Measurements from ENCODE around the gene LRP5.

Gene LRP5

DNA sequence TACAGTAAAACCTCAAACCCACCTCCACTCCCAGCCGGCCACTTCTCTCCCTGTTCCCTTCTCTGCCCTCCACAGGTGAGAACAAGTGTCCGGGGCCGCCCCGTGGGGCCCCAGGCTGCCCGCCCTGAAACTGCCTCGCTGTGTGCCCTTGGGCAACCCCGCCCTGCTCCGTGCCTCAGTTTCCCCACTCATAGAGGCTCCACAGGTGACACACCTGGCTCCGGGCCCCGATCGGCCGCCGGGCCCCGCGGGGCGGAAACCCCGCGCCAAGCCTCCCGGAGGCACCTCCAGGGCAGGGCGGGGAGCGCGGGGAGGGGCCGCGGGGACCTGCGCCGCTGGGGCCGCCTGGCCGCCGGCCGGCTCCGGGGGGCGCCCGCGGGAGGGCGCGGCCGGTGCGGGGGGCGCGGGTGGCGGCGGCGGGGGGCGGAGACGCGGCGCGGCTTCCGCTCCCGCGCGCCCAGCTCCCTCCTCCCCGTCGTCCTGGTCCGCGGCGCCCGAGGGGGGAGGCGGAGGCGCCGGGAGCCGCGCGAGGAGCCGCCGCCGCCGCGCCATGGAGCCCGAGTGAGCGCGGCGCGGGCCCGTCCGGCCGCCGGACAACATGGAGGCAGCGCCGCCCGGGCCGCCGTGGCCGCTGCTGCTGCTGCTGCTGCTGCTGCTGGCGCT, at the start of gene LRP5:
Gene LRP5 (plus strand): TSS at position 475 of the 663 bp plus-strand sequence. CDS start 124 bp downstream, at position 599.
- no peak for DNase-seq (ENCODE audit: low read depth)

- DNase-seq (ENCODE audit: low read depth): no peak
Observed at GRCh38 chr11:68263444-68264035, 48.9 kb upstream of the LRP5 start.

GRCh38 chr11:68264244-68264643, 48.1 kb upstream of the LRP5 start:
- no peak for DNase-seq (ENCODE audit: low read depth)

- no peak for DNase-seq (ENCODE audit: low read depth)
Observed at GRCh38 chr11:68264741-68265540, 47.5 kb upstream of the LRP5 start.

DNA sequence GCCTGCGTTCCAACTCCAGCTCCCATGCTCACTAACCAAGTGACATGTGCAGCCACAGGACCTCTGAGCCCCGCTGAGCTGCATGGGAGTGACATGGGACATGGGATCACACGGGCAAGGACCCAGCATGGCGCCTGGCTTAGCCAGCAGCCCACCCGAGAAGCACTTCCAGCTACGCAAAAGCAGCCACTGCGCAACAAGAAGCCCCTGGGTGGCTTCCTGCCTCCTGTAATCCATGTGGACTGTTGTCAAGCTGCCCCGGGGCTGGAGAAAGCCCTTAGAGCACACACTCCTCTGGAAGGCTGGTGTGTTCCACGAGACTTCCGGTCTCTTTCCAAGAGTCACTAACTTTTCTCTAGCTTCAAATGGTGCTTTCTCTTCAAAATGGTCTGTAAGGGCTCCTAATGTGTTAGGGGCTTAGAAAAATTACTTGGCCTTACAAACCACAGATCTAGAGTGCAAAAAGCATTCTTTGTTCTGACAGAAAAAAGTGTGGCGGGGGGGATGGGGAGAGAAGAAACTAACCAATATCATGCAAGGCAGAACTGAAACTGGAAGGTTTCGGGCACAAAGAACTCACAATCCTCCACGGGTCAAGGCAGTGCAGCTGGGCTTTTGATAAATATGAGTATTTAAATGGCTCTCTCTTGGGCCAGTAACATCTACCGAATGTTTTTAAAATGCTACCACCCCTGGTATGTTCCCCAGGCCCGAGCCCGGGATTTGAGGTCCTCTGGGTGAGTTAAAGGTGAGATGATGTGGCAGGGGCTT, 46.1 kb upstream of the LRP5 start:
- DNase-seq (ENCODE audit: low read depth): no peak

GRCh38 chr11:68266936-68267880, 45.2 kb upstream of the LRP5 start:
- DNase-seq (ENCODE audit: low read depth): no peak

GRCh38 chr11:68267881-68268240, 44.5 kb upstream of the LRP5 start:
- no peak for DNase-seq (ENCODE audit: low read depth)

DNA sequence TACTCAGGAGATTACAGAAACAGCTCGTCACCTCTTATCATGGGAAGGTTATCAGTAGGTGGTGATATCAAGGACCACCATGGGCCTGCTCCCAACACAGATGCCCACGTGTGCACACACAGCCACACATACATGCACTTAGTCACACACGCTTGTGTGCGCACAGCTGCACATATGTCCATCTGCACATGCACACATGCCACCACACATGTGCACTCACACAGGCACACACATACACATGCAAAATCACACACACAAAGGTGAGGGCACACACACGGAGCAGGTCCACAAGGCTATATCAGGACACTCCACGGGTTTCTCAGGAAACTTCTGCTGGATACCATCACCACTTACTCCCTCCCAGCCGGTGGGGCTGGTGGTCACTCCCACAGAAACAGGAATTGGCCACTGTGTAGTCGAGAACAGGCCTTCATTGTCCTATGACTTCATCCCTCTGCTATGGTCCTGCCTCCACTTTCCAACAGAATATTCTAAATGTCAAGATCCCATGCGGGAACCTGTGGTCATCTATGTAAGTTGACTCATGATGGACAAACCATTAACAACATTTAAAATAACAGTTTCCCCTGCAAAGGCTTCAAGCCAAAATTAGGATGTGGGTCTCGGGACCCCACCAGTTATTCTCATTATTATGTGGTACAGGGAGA, 42.8 kb upstream of the LRP5 start:
- DNase-seq (ENCODE audit: low read depth): no peak

- DNase-seq (ENCODE audit: low read depth): no peak
Observed at GRCh38 chr11:68270196-68271022, 42.0 kb upstream of the LRP5 start.

DNA sequence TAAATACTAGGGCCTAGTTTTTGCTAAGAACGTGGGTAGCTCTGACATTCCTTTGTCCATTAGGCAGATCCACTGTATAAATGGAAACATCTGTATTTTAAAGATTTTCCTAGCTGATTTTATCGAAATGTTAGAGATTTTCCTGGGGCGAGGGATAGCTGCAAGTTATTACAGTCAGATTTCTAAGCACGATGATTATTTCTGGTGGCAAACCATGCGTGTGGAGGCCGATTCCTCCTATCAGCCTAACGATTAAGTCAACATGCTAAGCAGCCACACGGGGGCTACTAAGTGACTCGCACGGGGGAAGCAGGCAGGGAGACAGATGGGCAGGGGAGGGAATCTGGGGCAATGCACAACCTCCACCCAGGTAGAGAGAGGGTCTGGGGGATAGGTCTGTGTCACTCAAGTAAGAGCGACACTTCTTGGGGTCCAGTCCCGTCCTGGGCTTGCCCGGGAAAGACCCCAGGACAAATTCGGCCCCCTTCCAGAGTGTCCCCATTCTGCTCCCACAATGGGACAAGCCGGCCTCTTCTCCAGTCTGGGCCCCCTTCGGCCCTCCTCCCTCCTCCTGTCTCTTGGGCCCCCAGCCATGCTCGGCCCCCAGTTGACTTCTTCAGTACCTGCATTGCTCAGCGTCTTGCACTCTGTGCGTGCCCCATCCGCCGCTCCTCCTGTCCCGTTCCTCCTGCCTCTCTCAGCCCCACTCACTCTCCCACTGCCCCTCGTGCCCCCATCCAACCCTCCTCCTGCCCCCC, 41.2 kb upstream of the LRP5 start:
- peak; percentile 61 for DNase-seq (ENCODE audit: low read depth)

- DNase-seq (ENCODE audit: low read depth): peak; percentile 94
Observed at GRCh38 chr11:68271781-68272608, 40.4 kb upstream of the LRP5 start, which contains the start of gene C11orf24. Gene C11orf24, minus strand, starts transcription at chr11:68271973. Its CDS starts 8,206 bp downstream, at chr11:68263767.

DNA sequence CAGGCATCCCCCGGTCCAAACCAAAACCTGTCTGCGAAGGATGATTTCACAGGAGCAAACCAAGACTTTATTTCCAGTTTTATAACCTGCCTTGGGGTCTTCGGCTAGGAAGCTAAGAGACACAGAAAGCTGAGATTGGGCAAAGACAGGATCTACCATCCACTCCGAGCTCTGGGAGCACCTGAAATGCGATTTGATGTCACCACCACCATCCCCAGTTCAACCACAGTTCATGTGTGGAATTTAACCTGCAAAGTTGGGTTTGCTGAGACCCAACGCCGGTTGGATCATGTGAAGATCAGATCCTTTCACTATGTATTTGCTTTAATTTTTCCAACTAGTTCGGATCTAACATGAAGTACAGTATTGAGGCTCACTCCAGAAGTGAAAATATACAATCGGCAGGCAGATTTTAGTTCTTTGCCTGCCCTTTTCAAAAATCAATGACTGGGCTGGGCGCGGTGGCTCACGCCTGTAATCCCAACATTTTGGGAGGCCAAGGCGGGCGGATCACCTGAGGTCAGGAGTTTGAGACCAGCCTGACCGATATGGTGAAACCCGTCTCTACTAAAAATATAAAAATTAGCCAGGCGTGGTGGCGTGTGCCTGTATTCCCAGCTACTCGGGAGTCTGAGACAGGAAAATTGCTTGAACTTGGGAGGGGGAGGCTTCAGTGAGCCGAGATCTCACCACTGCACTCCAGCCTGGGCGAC, 39.2 kb upstream of the LRP5 start:
- no peak for DNase-seq (ENCODE audit: low read depth)

GRCh38 chr11:68274306-68274705, 38.1 kb upstream of the LRP5 start:
- DNase-seq (ENCODE audit: low read depth): no peak

GRCh38 chr11:68275721-68276507, 36.5 kb upstream of the LRP5 start:
- DNase-seq (ENCODE audit: low read depth): no peak

GRCh38 chr11:68276861-68277260, 35.5 kb upstream of the LRP5 start:
- DNase-seq (ENCODE audit: low read depth): no peak

DNA sequence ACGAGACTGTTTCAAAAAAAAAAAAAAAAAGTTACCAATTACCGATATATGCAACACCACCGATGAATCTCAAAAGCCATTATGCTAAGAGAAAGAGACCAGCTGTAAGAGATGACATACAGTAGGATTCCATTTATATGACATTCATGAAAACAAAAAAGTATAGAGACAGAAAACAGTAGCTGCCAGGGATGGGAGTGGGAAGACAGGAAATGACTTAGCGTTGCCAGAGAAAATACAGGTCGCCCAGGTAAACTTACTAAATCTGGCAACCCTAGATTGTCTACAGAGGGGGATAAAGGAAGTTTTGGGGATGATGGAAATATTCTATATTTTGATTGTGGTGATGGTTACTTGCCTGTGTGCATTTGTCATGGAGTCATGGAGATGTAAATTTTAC, 32.7 kb upstream of the LRP5 start:
- DNase-seq (ENCODE audit: low read depth): no peak

Measured in CMK (cell line).